Suppressor macrophage (primary cell): ENCODE measurements around the gene ALDH1B1.

Experiments used
- DNase-seq, 4 experiments: peaks; one replicate each; pipeline ENCODE4 v3.0.0-alpha.2; 2020 to 2022
- total RNA-seq, 17 experiments: gene quantifications; one replicate each; lab custom pipeline; 2026; ENCODE audit warnings: mixed read lengths in 6 of 17, inconsistent platforms in 3 of 17; lab: John Stamatoyannopoulos, UW

The ALDH1B1 gene
- 1.8 to 20.6 (median 15.4) reads per million in 17 experiments for total RNA-seq

DNA sequence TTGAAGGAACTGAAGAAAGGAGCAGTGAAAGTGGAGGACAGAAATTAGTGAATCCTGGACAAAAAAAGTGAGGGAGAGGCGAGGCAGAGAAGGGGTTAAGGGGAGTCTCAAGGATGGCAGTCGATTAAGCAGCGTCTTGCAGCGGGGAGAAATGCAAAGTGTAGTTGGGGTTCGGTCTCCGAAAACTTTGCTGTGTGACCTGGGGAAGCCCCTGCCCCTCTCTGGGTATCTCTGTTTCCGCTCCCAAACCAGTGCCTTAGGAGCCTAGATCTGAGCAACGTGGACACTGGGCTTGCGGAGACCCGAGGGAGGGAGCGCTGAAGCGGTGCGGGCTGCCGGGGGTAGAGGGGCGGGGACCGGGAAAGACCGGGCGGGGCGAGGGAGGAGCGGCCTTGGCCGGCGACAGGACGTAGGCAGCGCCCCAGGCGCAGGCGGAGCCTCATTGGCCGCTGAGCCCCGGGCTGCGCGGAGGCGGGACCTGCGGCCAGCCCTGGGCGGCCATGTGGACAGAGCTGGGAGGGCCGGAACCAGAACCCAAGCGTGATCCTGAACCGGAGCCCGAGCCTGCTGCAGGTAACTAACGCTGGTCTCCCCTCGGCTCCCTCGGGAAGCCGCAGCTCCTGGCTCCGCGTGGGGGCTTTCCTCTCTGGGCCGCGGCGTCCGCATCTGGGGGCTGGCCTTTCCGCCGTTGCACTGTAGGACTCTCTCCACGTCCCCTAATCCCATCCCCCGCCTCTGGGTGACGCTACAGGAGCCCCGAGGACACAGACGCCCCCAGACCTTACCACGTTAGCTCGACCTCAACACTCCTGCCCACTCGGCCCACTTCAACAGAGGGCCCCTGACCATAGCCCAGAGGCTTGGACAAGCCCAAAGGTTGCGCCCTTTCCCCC lies at the start of gene ALDH1B1:
Gene ALDH1B1 (plus strand): TSS at position 468 of the 893 bp plus-strand sequence. CDS start 3,047 bp downstream, outside the sequence.
- DNase-seq = peak; percentile 89 to 95 (median 92)

DNA sequence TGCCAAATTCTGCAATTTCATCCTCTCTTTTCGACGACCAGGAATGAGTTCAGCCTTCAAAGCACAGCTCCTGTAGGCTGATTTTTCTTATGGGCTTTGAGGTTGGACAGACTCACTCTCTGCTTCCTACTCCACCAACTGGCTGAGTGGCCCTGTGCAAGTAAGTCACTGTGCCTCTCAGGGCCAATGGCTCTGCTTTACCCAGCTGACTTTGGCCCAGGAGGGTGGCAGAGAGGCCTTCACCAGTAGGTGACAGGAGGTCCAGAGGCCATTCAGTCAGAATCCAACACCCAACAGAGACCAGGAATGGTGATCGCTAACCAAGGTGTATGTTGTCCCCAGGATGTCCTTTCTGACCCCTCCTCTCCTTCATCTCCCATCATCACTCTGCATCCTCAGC lies 49.5 kb upstream of the ALDH1B1 start:
- no peak for DNase-seq

DNA sequence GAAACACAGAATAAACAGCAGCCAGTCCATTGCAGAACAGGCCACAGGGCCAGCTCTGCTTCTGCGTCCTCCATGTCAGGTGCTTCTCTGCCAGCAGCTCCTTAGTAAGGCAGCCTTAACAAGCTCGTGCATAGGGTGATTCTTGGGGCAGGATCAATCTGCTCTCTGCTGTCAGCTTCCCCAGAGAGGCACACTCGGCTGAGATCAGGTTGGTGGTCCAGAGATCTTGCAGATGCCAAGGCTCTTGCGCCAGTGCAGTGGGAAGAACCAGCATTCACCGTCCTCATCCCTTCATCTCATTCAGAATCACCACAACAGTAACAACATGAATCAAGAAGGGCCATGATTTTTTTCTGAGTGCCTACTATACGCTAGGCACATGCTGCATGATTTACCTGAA lies 49.0 kb upstream of the ALDH1B1 start:
- no peak for DNase-seq

DNA sequence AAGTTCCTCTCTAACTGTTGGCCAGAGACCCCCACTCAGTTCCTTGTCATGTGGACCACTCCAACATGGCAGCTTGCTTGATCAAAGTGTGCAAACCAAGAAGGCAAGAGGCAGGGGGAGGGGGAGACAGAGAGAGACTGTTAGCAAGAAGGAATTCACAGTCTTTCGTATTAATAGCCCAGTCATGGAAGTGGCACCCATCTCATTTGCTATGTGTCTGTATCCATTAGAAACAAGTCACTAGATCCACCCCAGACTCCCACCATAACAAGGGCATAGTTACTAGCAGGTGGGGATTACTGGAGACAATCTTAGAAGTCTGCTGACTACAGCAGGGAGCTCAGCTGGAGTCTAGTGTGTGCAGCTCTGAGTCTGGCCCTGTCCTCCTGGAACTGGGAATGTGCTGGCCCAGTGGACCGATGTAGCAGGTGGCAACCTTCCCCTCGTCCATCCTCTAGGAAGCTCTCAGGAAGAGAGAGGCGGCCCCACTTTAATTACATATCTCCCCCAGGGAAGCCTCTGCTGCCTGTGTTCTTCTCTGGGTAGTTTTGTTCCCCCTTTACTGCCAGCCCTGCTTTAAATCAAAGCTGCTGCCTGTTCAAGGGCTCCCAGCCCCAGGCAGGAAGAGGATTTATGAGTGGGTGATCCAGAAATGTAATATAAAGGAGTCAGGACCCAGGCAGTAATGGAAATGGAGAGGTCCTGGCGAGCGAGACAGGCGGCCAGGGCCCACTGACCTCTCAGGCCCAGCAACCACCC lies 47.8 kb upstream of the ALDH1B1 start:
- no peak for DNase-seq

DNA sequence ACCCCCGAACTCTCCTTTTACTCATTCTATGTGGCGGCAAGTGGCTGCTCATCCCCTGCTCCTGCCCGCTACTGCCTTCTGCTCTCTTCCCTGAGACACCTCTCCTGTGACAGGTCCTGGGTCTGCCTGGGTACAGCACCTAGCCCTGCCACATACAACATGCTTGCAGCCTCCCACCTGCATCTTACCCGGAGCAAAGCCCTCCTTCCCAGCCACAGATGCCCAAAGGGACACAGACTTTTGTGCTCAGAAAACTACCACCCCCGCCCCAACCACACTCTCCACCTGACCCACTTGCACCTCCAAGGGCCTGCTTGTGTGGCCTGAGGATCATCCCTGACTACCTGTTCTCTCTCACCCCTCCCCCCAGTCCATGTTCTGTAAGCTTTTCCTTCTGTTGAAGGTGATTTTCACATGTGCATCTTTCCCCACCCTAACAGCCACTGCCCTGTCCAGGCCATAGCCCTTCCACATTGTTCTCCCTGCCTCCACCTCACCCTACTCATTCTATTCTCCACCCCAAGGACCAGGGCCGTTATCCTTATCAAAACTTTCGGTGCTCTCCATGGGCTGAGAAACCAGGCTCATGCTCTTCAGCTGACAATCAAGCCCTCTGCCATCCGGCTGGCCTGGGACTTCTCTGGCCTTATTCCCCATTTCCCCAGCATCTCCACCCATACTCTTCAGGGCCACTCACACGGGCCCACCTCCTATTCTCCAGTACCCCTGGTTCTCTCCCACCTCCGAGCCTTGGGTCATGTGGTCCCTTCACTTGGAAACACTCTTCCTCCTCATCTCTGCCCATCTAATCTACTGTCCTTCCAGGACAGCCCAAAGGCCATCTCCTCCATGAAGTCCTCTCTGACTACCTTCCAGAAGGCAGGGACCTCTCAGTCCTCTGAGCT lies 46.4 kb upstream of the ALDH1B1 start:
- no peak for DNase-seq

DNA sequence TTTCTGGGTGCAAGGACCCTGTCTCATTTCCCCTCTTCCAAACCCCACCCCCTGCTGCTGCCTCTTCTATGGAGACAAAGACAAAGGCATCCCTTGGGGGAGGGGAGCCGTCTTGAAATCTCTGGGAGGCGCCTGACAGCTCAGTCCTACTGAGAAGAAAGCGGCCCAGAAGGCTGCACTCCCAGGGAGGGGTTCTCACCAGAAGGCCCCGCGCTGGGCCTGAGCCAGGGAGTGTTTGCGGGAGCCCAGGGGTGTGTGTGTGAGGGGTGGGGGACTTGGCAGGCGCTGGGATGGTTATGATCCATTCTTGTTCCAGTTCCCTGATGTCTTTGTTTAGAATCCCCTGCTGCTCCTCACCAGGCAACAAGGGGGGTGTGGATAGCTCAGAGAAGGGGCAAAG lies 45.7 kb upstream of the ALDH1B1 start:
- no peak for DNase-seq

DNA sequence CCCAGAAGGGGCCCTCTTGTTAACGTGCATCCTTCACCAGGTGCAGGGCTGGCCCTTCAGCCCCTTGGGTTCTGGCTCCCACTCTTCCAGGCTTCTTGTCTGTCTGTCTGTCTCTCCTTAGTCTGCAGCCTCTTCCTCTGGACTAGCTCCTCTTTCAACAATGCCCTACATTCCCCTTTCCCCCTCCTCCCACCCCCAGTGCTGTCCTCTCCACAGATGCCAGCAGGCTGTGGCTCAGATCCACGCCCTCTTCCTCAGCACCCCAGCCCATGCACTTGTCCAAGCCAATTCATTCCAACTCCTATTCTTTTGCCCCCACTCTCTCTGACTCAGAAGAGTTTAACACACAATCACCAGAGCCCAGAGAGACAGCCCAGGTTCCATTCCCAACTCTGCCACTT lies 45.2 kb upstream of the ALDH1B1 start:
- no peak for DNase-seq

DNA sequence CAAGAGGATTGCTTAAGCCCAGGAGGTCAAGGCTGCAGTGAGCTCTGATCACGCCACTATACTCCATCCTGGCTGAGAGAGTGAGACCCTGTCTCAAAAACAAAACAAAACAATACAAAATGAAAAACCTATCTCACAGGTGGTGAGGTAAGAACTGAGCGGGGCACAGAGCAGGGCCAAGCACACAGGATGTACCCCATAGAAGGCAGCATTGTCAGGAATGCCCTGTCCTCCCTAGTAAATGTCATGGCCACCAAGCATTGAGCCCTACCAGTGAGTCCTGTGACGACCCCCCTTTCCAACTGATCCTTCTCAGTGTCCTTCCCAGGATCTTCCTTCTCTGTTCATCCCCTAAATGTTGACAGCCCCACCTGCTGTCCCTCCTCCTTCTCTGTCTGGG lies 44.6 kb upstream of the ALDH1B1 start:
- DNase-seq = no peak

DNA sequence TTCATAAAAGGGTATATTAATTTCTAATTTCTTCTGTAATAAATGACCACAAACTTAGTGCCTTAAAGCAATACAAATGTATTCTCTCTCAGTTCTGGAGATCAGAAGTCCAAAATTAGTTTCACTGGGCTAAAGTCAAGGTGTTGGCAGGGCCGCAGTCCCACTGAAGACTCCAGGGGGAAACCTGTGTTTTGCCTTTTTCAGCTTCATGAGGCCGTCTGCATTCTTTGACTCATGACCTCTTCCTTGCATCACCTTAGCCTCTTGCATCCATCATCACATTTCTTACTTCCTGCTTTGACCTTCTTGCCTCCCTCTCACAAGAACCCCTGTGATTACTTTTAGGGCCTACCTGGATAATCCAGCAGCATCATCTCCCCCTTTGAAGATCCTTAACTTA lies 42.0 kb upstream of the ALDH1B1 start:
- no peak for DNase-seq

DNA sequence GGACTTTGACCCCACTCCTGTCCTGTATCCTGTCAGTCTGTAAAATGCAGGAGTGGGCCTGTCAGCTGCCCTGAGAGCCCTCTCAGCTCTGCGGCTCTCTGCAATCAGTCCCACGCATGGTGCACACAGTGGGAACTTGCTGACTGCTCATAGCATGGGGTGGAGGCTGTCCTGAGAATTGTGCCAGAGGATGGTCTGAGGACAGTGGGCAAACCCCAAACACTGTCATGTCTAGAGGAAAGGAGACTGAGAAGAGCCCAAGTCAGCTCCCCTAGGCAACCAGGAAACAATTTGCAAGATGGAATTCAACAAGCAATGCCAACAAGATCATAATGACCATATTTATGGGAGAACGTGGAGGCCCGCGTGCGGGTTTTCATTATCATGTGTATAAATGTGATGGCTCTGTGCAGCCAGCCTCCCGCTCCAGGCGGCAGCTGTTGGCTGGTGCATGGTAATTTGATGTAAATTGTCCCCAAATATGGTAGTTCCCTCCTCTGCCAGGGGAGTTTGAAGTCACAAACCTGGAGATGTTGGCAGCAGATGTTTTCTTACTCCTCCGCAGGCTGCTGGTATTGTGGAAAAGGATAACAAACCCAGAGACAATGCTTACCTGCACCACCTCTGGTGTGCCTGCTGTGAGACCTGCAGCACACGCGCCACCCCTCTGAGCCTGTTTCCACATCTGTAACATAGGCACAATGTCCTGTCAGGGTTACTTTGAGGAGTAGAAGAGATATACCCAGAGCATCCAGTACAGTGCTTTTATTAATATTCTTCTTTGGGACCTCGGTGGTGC lies 39.8 kb upstream of the ALDH1B1 start:
- no peak for DNase-seq

DNA sequence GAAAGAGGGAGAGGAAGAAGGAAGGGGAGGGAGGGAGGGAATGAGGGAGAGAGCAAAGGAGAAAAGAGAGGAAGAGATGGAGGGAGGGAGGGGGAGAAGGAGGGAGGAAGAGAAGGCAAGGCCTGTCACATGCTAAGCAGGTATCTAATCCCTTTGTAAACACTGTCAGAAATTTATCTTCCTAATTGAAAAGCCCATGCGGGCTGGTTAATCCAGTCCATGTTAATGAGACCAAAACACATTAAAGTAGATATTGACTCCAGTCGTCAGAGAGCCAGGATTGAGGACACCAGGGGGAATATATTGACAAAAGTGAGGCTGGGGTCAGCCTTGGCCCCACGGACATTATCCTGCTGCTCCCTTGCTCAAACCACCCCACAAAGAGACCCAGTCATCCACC lies 37.4 kb upstream of the ALDH1B1 start:
- no peak for DNase-seq

DNA sequence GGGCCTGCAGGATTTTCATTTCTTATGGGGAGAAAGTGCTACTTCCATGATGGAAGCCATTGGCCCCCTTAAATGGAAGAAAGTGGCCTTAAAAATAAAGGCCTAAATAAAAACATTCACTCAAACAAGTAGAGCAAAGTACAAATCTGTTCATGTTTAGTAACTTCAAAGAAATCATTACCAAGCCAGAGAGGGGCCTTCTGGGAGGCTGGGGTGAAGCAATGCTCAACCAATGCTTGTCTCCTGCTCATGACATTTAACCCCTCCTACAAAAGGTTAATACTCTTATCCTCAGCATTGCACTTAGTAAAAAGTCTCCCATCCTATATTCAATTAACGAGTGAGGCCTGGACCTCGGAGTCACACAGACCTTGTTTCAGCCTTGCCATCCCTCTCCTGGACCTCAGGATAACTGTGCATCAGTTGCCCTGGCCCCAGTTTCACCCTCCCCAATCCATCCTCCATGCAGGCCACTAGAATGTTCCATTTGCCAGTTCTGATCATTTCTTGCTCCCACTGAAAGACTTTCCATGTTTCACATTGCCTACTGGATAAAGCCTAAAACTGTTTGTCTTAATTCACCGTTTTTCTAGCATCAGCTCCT lies 36.9 kb upstream of the ALDH1B1 start:
- no peak for DNase-seq

DNA sequence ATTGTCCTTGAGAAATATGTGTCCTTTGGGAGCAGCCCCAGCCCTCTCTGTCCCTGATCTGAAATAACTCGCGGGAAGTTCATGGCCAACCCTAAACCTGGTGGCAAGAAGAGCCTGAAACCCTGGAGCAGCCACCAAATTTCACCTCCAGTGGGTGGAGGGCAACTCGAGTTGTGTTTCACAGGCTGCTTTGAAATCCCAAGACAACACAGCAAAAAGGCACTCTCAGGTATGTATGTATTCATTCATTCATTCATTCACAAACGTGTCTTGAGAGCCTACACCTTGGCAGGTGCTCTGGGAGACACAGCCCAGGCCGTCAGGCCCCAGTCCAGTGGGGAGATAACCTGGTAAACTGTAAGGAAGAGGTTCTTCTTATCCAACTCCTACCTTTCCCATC lies 35.7 kb upstream of the ALDH1B1 start:
- no peak for DNase-seq

DNA sequence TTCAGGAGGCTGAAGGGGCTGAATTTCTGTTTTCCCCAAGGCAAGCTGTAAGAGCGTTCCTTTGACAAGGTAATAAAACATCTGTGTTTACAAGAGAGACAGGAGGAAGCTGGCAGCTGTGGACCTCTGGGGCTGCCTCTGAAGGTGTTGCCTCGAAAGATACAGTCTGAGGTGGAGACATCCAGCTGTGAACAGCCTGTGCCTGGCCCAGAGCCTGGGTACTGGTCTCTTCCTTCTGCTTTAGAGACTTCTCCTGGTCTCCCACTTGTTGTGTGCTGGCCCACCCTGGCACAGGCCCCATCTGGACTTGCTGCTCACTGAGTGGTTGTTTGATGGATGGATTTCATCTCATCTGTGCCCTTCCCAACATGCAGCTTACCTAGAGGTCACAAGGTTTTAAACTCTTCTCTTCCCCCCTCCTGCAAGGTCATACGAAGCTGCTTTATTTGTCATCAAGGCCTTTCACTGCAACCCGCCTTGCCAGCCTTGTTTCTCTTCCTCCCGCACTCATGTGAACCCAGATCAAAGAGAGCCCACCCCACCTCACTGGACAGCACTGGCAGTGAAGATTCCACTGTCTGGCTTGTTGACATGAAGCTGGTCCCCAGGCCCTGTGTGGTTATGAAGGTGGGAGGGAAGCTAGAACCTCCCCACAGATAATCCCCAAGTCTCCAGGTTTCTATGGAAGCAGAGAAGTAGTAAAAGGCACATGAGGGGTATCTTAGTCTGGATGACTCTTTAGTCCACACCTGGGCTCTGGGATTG lies 35.0 kb upstream of the ALDH1B1 start:
- DNase-seq = no peak

DNA sequence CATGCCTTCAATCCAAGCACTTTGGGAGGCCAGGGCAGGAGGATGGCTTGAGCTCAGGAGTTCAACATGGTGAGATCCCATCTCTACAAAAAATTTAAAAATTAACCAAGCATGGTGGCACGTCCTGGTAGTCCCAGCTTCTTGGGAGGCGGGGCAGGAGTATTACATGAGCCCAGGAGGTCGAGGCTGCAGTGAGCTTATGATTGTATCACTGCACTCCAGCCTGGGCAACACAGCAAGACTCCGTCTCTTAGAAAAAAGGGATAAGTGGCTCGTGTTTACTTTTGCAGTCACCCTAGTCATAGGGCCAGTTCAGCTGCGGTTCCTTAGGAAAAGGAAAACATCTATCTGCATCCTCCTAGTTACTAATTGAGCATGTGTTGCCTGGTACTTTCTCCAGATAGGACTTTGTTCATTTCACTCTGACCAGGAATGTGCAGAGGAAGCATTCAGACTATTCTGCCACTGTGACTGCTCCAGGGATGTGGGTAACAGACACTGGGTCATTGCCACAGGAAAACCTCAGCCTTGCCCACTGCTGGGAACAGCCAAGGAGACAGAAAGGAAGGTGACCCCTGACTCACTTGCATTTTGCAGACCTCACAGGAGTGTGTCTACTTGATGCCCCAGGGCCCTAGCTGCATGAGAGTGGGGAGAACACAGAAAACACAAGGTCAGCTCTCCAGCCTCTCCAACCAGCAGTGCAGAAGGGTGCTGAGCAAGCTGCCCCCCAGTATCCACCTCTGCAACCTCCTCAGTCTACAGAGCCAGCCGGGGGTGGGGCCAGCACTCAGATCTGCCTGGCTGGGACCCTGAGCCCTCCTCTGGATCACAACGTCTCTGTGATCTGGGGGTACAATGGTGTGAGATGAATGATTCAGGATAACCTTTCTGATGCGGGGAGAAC lies 33.9 kb upstream of the ALDH1B1 start:
- DNase-seq = no peak

DNA sequence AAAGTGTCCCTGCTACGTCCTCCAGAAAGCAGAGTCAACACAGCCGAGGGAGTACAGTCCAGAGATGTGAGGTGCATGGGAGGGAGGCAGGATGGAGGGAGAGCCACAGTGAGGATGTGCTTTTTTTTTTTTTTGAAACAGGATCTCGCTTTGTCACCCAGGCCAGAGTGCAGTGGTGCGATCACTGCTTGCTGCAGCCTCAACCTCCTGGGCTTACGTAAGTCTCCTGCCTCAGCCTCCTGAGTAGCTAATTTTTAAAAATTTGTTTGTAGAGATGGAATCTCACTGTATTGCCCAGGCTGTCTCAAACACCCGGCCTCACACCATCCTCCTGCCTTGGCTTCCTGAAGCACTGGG lies 33.2 kb upstream of the ALDH1B1 start:
- DNase-seq = no peak

DNA sequence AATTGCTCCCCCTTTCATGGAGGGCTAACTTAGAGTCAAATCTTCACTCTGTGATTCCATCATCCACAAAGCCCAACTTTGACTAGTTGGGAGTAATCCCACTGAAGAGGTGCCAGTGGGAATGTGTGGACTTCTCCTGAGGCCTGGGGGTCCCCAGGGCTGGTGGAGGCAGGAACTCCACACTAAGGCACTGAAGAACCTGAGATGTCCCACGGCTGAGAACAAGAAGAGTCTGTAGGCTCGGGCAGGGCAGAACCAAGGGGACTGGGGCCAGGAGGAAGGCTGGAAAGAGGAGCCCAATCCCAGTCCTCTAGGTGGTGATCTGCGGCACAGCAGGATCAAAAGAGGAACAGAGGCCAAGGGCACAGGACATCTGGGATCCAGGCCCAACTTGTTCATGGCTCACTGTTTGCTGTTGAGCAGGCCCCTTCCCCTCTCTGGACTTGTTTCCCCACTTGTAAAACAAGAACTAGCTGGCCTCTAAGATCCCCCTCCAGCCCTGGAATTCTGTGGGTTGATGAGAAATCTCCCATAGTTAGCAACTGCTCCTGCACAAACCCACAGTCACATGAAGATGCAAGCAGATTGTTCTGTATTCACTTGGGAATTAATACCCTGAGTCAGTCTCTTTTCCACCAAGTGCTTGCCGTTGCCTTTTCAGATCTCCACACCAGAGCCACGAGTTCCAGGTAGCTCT lies 32.7 kb upstream of the ALDH1B1 start:
- no peak for DNase-seq

DNA sequence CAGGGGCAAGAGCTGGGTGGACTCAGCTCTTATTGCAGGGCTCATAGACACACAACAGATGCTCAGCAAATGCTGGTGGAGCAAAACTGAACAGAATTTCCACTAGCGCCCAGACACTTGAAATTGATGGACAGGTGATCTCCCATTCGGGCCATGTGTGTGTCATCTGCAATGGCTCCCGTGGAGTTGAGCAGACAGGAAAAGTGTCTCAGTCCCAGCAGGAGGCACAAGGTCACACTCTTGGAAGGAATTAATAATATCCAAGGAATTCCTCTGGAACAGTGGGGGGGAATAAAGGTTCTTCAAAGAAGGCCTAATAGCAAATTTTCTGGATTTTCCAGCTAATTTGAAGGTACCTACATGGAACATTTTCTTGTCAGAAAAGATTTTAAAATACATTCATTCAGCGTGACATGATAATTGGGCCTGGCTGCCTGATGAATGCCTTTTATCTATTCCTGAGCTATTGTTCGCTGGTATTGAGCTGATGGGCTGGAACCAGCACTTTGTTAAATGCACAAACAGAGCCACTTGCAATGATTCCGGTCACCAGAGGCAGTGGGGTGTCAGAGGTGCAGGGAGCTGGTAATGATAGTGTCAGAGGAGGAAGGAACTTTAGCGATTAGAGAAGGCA lies 31.5 kb upstream of the ALDH1B1 start:
- DNase-seq = no peak

DNA sequence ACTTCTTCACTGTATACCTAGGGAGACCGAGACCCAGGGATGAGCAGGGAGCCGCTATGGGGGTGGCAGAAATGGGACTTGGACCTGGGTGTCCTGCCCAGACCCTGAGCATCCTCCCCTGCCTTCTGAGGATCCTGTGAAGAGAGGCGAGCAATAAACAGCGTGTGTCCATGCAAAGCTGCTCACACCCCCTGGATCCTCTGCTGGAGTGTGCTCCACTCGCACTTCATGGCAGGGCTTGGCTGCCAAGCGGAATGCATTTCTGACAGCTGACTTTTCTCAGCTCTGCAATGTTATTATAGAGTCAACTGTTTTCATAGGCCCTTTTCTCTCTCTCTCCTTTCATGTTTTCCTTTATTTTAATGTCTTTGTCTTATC lies 31.0 kb upstream of the ALDH1B1 start:
- DNase-seq = no peak
